OCI-LY3 (cell line): ENCODE results near the gene BANP.
"Not testable (repeated sequence)": the region's sequence is repeated elsewhere in the genome, so short reads cannot be mapped to it uniquely, and the experiment has no call there.

Source experiments
- H2AFZ ChIP-seq: fragments of 200-600, 300-600 bp; shearing (Covaris generic); 2 replicates; pipeline ENCODE4 v1.6.0; 2014; ENCODE audit warnings: antibody characterized with exemption, low read depth, low read length
- H3K27ac ChIP-seq: fragments of 200-600, 300-600 bp; sonication (generic); 2 replicates; pipeline ENCODE4 v1.5.1; 2014; ENCODE audit warnings: mild to moderate bottlenecking, low read length, moderate library complexity, mixed read lengths
- H3K27me3 ChIP-seq: fragments of 200-600, 300-600 bp; sonication (generic); 2 replicates; pipeline ENCODE4 v1.6.1; 2014; ENCODE audit warnings: low read depth, low read length, mixed read lengths
- H3K36me3 ChIP-seq: fragments of 200-600, 300-600 bp; sonication (generic); replicated peaks from 2 replicates; pipeline ENCODE3; 2014; ENCODE audit warnings: low read depth, low read length, mixed read lengths
- H3K4me1 ChIP-seq: fragments of 300-600, 200-600 bp; sonication (generic); 2 replicates; pipeline ENCODE4 v1.6.1; 2014; ENCODE audit warnings: low read length, mixed read lengths
- H3K4me2 ChIP-seq: fragments of 200-600, 300-600 bp; sonication (generic); 2 replicates; pipeline ENCODE4 v1.6.1; 2014; ENCODE audit warnings: low read length, mixed read lengths
- H3K4me3 ChIP-seq: fragments of 300-600, 200-600 bp; sonication (generic); 2 replicates; pipeline ENCODE4 v1.5.1; 2014; ENCODE audit warnings: antibody characterized with exemption, mild to moderate bottlenecking, low read length, moderate library complexity
- H3K79me2 ChIP-seq: fragments of 300-600, 200-600 bp; shearing (Covaris generic); 2 replicates; pipeline ENCODE4 v1.6.1; 2014; ENCODE audit warnings: mild to moderate bottlenecking, low read length, mixed read lengths
- H3K9ac ChIP-seq: fragments of 300-600, 200-600 bp; shearing (Covaris generic); 2 replicates; pipeline ENCODE4 v1.6.0; 2014; ENCODE audit warnings: mild to moderate bottlenecking, low read length, moderate library complexity
- H3K9me3 ChIP-seq: fragments of 200-600, 300-600 bp; shearing (Covaris generic); 2 replicates; pipeline ENCODE4 v1.6.1; 2014; ENCODE audit warnings: low read length, mixed read lengths; ENCODE audit not compliant: insufficient read depth
- H4K20me1 ChIP-seq: fragments of 200-600, 300-600 bp; sonication (generic); 2 replicates; pipeline ENCODE4 v1.6.1; 2016; ENCODE audit warnings: low read length, mixed read lengths; ENCODE audit not compliant: insufficient read depth
- EZH2phosphoT487 ChIP-seq: fragments of 200-600 bp; shearing (Covaris generic); IDR thresholded peaks from 2 replicates; pipeline ENCODE4 v1.6.1; 2018; ENCODE audit warnings: antibody characterized with exemption, mixed run types, low read depth
- TF ChIP-seq, protein P1 (sequence below): fragments of 200-600, 300-600 bp; sonication (generic); IDR thresholded peaks from 2 replicates; pipeline ENCODE4 v1.5.1; 2014; ENCODE audit warnings: antibody characterized with exemption, low read length, low read depth

Gene BANP

DNA sequence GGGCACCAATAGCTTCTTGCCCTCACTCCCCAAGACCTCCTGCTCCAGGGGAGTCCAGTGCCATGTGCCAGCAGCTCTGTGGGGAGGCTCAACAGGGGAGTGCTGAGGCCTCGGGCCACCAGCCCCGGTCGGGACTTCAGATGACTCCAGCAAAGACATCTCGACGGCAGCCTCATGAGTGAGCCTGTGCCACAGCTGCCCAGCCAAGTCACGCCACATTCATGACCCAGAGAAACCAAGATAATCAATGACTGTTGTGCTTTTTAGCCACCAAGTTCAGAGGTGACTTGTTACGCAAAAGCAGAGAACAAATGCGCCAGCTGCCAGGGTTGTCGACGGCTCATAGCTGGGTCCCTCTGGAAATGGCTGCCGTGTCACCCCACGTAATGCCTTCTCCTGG, 157.5 kb downstream of the BANP start:
- Histone ChIP-seq H3K79me2 (no peaks in the 10 kb centered on the region), H4K20me1 (no peaks in the 10 kb centered on the region), H3K4me1 (no peaks in the 10 kb centered on the region), H3K4me2 (no peak overlapping the region), H3K4me3 (no peak overlapping the region), H3K9ac (no peak overlapping the region), H2AFZ (no peak overlapping the region), H3K36me3 (no peaks in the 10 kb centered on the region), H3K27me3 (no peaks in the 10 kb centered on the region), H3K9me3 (no peaks in the 10 kb centered on the region), H3K27ac (no peak overlapping the region)
- TF ChIP-seq EZH2phosphoT487: no peak
- TF ChIP-seq, protein P1, sequence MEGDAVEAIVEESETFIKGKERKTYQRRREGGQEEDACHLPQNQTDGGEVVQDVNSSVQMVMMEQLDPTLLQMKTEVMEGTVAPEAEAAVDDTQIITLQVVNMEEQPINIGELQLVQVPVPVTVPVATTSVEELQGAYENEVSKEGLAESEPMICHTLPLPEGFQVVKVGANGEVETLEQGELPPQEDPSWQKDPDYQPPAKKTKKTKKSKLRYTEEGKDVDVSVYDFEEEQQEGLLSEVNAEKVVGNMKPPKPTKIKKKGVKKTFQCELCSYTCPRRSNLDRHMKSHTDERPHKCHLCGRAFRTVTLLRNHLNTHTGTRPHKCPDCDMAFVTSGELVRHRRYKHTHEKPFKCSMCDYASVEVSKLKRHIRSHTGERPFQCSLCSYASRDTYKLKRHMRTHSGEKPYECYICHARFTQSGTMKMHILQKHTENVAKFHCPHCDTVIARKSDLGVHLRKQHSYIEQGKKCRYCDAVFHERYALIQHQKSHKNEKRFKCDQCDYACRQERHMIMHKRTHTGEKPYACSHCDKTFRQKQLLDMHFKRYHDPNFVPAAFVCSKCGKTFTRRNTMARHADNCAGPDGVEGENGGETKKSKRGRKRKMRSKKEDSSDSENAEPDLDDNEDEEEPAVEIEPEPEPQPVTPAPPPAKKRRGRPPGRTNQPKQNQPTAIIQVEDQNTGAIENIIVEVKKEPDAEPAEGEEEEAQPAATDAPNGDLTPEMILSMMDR: no peak

DNA sequence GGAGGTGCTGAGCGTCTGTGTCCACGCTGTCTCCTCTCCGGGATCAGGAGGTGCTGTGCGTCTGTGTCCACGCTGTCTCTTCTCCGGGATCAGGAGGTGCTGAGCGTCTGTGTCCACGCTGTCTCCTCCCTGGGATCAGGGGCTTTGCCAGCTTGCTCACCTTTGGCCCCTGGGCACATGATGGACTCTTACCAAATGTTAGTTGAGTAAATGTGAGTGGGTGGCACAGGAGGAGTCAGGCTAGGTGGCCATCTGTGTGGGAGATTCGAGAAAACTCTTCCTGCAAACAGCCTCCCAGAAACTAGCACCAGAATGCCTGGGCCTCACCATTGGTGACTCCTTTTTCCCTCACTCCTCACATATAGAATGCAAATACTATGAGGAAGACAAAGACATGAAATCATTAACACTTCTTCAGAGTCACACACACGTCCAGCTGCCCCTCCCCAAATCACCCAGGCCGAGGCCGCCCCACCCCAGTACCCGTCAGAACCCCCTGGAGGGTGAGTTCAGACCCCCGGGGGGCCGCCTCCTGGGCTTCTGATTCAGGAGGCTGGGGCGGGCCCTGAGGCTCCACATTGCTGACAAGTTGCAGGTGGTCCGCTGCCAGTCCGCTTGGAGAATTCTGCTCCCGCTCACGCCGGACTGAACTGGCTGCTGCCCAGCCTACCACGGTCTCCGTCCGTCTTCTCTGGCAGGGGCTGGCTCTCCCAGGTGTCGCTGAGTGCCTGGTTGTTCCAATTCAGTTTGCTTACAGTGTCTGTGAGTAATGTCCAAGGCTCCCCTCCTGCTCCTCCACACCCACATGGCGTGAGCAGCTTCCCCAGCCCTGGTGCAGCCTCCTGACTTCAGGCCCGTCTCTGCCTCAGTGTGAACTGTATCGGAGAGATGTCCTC, 158.7 kb downstream of the BANP start:
- H3K4me1 ChIP-seq, H3K4me3 ChIP-seq, H3K36me3 ChIP-seq, H3K79me2 ChIP-seq, H3K4me2 ChIP-seq, H3K27me3 ChIP-seq, H3K27ac ChIP-seq, H2AFZ ChIP-seq, H4K20me1 ChIP-seq, H3K9ac ChIP-seq, H3K9me3 ChIP-seq: not testable (repeated sequence)

DNA sequence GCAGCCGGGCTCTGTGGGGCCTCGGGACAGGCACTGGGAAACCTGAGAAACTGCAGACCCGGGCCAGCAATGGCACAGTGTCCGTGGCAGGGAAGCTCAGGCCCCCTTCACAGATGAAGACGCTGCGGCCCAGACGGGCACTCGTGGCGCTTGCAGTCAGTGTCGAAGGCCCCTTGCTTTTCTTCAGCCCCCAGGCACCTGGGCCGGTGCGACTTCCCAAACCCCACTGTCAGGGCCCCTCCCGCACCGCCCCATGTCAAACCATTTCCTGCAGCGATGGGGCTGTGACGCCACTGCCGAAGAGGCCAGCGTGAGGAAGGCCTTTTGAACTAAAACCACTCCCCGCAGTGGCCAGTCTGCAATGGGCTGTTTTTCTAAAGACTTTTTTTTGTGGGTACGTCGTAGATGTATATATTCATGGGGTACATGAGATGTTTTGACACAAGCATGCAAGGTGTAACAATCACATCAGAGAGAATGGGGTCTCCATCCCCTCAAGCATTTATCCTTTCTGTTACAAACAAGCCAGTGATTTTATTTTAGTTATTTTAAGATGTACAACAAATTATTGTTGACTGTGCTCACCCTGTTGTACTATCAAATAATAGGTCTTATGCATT, 159.8 kb downstream of the BANP start:
- H3K4me3 ChIP-seq, H3K36me3 ChIP-seq, H3K4me1 ChIP-seq, H3K9me3 ChIP-seq, H2AFZ ChIP-seq, H3K79me2 ChIP-seq, H3K27ac ChIP-seq, H3K9ac ChIP-seq, H4K20me1 ChIP-seq, H3K27me3 ChIP-seq, H3K4me2 ChIP-seq: not testable (repeated sequence)

DNA sequence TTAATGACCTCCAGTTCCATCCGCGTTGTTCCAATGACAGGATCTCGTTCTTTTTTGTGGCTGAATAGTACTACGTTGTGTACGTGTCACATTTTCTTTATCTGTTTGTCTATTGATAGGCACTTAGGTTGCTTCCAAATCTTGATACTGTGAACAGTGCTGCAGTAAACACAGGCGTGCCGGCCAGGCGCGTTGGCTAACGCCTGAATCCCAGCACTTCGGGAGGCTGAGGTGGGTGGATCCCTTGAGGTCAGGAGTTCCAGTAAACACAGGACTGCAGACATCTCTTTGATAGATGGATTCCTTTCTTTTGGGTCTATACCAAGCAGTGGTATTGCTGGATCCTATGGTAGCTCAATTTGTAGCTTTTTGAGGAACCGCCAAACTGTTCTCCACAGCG, 160.7 kb downstream of the BANP start:
- not testable (repeated sequence) for H3K27me3 ChIP-seq, H3K9me3 ChIP-seq, H3K9ac ChIP-seq, H3K4me3 ChIP-seq, H3K27ac ChIP-seq, H2AFZ ChIP-seq, H3K36me3 ChIP-seq, H3K4me1 ChIP-seq, H3K79me2 ChIP-seq, H4K20me1 ChIP-seq, H3K4me2 ChIP-seq

DNA sequence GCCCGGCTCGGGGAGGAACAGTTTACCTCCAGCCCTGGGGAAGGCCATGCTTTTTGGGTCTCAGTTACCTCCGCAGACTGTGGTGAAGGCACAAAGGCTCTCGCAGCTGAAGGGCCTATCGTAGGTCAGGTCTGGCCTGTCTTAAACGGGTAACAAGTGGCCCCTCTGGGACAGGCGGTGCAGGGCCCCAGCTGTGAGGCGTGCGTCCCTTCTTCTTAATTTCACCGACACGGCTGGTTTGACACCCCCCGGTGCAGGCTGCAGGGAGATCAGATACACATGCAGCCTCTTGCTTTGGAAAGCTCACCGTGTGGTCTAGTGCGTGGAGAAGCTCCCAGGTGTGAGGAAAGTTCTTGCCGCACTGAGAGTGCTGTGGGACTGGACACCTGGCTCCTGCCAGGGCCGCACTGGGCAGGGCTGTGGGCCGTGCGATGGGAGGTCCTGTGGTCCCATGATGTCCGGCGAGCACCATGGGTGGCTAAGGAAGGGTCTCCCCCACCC, 162.4 kb downstream of the BANP start:
- H3K9ac ChIP-seq: no peak overlapping the region
- no peaks in the 10 kb centered on the region for H3K9me3 ChIP-seq
- H2AFZ ChIP-seq: no peak overlapping the region
- H3K4me3 ChIP-seq: no peak overlapping the region
- TF ChIP-seq, protein P1: no peak
- TF ChIP-seq EZH2phosphoT487: no peak
- H3K36me3 ChIP-seq: no peaks in the 10 kb centered on the region
- H3K27ac ChIP-seq: no peak overlapping the region
- H4K20me1 ChIP-seq: no peaks in the 10 kb centered on the region
- no peak overlapping the region for H3K4me2 ChIP-seq
- H3K4me1 ChIP-seq: no peaks in the 10 kb centered on the region
- no peaks in the 10 kb centered on the region for H3K27me3 ChIP-seq
- H3K79me2 ChIP-seq: no peaks in the 10 kb centered on the region

DNA sequence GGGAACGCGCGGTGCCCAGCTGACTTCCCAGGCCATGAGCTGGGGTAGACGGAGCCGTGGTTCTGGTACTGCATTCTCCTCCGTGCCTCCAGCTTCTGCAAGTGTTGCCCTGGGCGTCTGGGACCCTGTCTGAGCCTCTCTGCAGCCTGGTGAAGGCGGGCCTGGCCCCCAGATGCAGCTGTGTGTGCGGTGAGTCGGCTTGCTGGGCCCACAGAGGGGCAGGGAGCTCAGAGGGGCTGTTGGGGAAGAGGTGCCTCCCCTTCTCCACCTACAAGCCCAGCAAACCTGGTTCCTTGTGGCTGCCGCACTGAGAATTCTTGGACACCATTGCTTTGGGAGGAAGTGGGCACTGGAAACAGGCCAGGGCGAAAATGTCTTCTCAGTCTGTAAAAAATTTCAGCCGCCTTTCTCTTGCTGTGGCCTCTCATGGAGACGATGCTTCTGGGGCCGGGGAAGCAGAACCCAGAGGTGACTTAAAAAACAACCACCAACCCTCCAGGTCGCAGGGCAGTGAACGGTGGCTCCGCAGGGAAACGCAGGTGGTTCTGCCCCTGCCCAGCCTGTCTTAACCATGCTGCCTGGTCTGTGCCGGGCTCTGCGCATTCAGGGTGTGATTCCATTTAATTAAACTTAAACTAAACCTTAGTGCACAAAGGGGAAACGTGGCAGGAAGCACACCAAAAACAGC, 163.5 kb downstream of the BANP start:
- not testable (repeated sequence) for H4K20me1 ChIP-seq, H2AFZ ChIP-seq, H3K27me3 ChIP-seq, H3K4me2 ChIP-seq, H3K79me2 ChIP-seq, H3K9ac ChIP-seq, H3K4me1 ChIP-seq, H3K9me3 ChIP-seq, H3K4me3 ChIP-seq, H3K36me3 ChIP-seq, H3K27ac ChIP-seq
